Measurements from ENCODE around the gene ITGB8. TPM values are rescaled to one million over a fixed set of nuclear protein-coding genes. Genes with fewer than 3 reads are reported as not detected.

ITGB8 gene
- total and polyA plus RNA-seq, 2 experiments from 2014 or later: 0.71 to 3.0 TPM

GRCh38 chr7:20344396-20344795 lies 13.7 kb downstream of the ITGB8 start:
- Histone ChIP-seq H3K4me2 (no peak overlapping the region), H3F3A (replicated peaks; ENCODE audit: low read depth) (no peaks in the 10 kb centered on the region)

More at GRCh38 chr7:20344396-20344795, 13.7 kb downstream of the ITGB8 start:
- no peak for TF ChIP-seq STAT1 (IDR thresholded peaks at IDR 0.05; ENCODE audit: unreplicated experiment)
- TF ChIP-seq CTCF (conservative IDR thresholded peaks at IDR 0.05; ENCODE audit: low read depth in 2 of 2): no peak
- no peak for TF ChIP-seq NANOG (IDR thresholded peaks at IDR 0.05; ENCODE audit: borderline replicate concordance)
- TF ChIP-seq CREB1 (CRISPR knock-in tag; IDR thresholded peaks at IDR 0.05; ENCODE audit: low read depth): no peak
- TF ChIP-seq ZNF331 (CRISPR knock-in tag; IDR thresholded peaks at IDR 0.05; ENCODE audit: low read depth): no peak
- TF ChIP-seq ETS1 (IDR thresholded peaks at IDR 0.05): no peak
- no peak for TF ChIP-seq EZH2phosphoT487 (IDR thresholded peaks at IDR 0.05; ENCODE audit: unreplicated experiment)
- TF ChIP-seq ZNF462 (CRISPR knock-in tag; IDR thresholded peaks at IDR 0.05): no peak
- TF ChIP-seq EZH2 (IDR thresholded peaks at IDR 0.05; ENCODE audit: low read depth, unreplicated experiment): no peak
- TF ChIP-seq REST (IDR thresholded peaks at IDR 0.05; ENCODE audit: unreplicated experiment): no peak
- no peak for TF ChIP-seq ZNF114 (CRISPR knock-in tag; IDR thresholded peaks at IDR 0.05)
- no peak for TF ChIP-seq POLR2AphosphoS5 (IDR thresholded peaks at IDR 0.05; ENCODE audit: low read depth)
- TF ChIP-seq JUNB (IDR thresholded peaks at IDR 0.05; ENCODE audit: unreplicated experiment): no peak
- H3K4me3 Mint-ChIP-seq: no peak overlapping the region
- Histone ChIP-seq H3K4me1 (ENCODE audit: insufficient read depth) (peaks cover 18% of the 10 kb centered on the region; the same call in 1 of the 2 replicates), H3K36me3 (ENCODE audit: insufficient read depth) (no peaks in the 10 kb centered on the region), H3K4me3 (no peak overlapping the region), H3K9me2 (ENCODE audit: insufficient read depth) (no peaks in the 10 kb centered on the region), H4K20me1 (replicated peaks; ENCODE audit: insufficient read depth) (no peaks in the 10 kb centered on the region), H3K27ac (ENCODE audit: low read depth) (no peak overlapping the region), H3K27me3 (ENCODE audit: insufficient read depth) (no peaks in the 10 kb centered on the region), H2AFZ (no peak overlapping the region), H3K79me2 (replicated peaks; ENCODE audit: insufficient read depth) (no peaks in the 10 kb centered on the region)
- no peaks in the 10 kb centered on the region for H3K36me3 Mint-ChIP-seq (ENCODE audit: low read depth)
- ATAC-seq (no peak), DNase-seq (ENCODE audit: low spot score) (no peak)
- H3K4me1 Mint-ChIP-seq: peaks cover 23% of the 10 kb centered on the region
- no peak overlapping the region for H3K27ac Mint-ChIP-seq
- no peaks in the 10 kb centered on the region for H3K27me3 Mint-ChIP-seq (ENCODE audit: insufficient read depth, low read depth, poor library complexity)
- no peaks in the 10 kb centered on the region for H3K9me3 Mint-ChIP-seq

Data from GM23338 (cell line).